ENCODE measurements around the gene PTDSS2.
A peak's percentile ranks its signal among the peaks of the same experiment; 100 is the strongest.

The PTDSS2 gene

GRCh38 chr11:497565-498296, 47.7 kb downstream of the PTDSS2 start:
- in situ Hi-C loops (cut with MboI; ENCODE audit: low sequenced_read_pairs), result no loop called here
- no peak overlapping the region for H3K4me3 ChIP-seq
- peaks cover 77% of the 10 kb centered on the region for H3K36me3 ChIP-seq (replicated peaks)
- no peaks in the 10 kb centered on the region for H3K9me3 ChIP-seq
- H3K4me1 ChIP-seq, result no peaks in the 10 kb centered on the region
- no peaks in the 10 kb centered on the region for H3K27me3 ChIP-seq (ENCODE audit: low read depth)
- DNase-seq (ENCODE audit: low spot score in 2 of 2), result no peak

- peaks cover 74% of the 10 kb centered on the region for H3K36me3 ChIP-seq (replicated peaks)
Measured at GRCh38 chr11:498297-499181, 48.5 kb downstream of the PTDSS2 start.

GRCh38 chr11:499201-500076, 49.4 kb downstream of the PTDSS2 start:
- Histone ChIP-seq H3K4me1 (no peaks in the 10 kb centered on the region), H3K9me3 (no peaks in the 10 kb centered on the region), H3K4me3 (no peak overlapping the region), H3K36me3 (replicated peaks) (peaks cover 68% of the 10 kb centered on the region), H3K27me3 (ENCODE audit: low read depth) (no peaks in the 10 kb centered on the region)
- no peak for DNase-seq (ENCODE audit: low spot score in 2 of 2)
- in situ Hi-C loops (cut with MboI; ENCODE audit: low sequenced_read_pairs), result no loop called here

More at GRCh38 chr11:498297-499181, 48.5 kb downstream of the PTDSS2 start:
- in situ Hi-C loops (cut with MboI; ENCODE audit: low sequenced_read_pairs), result no loop called here
- Histone ChIP-seq H3K4me1 (no peaks in the 10 kb centered on the region), H3K4me3 (no peak overlapping the region), H3K27me3 (ENCODE audit: low read depth) (no peaks in the 10 kb centered on the region), H3K9me3 (no peaks in the 10 kb centered on the region)
- DNase-seq (ENCODE audit: low spot score in 2 of 2), result no peak

- peaks cover 54% of the 10 kb centered on the region for H3K36me3 ChIP-seq (replicated peaks)
- no peaks in the 10 kb centered on the region; the same call in 1 of the 2 replicates for H3K4me1 ChIP-seq
- no peaks in the 10 kb centered on the region for H3K9me3 ChIP-seq
- DNase-seq (ENCODE audit: low spot score in 2 of 2), result no peak
- in situ Hi-C loops (cut with MboI; ENCODE audit: low sequenced_read_pairs), result no loop called here
- H3K4me3 ChIP-seq, result no peak overlapping the region
- H3K27me3 ChIP-seq (ENCODE audit: low read depth), result no peaks in the 10 kb centered on the region
Measured at GRCh38 chr11:501001-501682, 51.1 kb downstream of the PTDSS2 start.

GRCh38 chr11:501683-502287, 51.7 kb downstream of the PTDSS2 start:
- Histone ChIP-seq H3K9me3 (no peaks in the 10 kb centered on the region), H3K27me3 (ENCODE audit: low read depth) (no peaks in the 10 kb centered on the region), H3K4me1 (no peaks in the 10 kb centered on the region; the same call in 1 of the 2 replicates), H3K4me3 (no peak overlapping the region), H3K36me3 (replicated peaks) (peaks cover 48% of the 10 kb centered on the region)
- no peak for DNase-seq (ENCODE audit: low spot score in 2 of 2)
- in situ Hi-C loops (cut with MboI; ENCODE audit: low sequenced_read_pairs), result no loop called here

- H3K4me1 ChIP-seq, result no peaks in the 10 kb centered on the region; the same call in 1 of the 2 replicates
- H3K36me3 ChIP-seq (replicated peaks), result peaks cover 46% of the 10 kb centered on the region
- no peaks in the 10 kb centered on the region for H3K27me3 ChIP-seq (ENCODE audit: low read depth)
- in situ Hi-C loops (cut with MboI; ENCODE audit: low sequenced_read_pairs), result no loop called here
- no peak for DNase-seq (ENCODE audit: low spot score in 2 of 2)
- no peak overlapping the region for H3K4me3 ChIP-seq
- H3K9me3 ChIP-seq, result no peaks in the 10 kb centered on the region
Measured at GRCh38 chr11:502288-503178, 52.5 kb downstream of the PTDSS2 start.

GRCh38 chr11:503179-503981, 53.3 kb downstream of the PTDSS2 start:
- peaks cover 40% of the 10 kb centered on the region for H3K36me3 ChIP-seq (replicated peaks)
- DNase-seq (ENCODE audit: low spot score in 2 of 2), result no peak
- no peaks in the 10 kb centered on the region for H3K27me3 ChIP-seq (ENCODE audit: low read depth)
- in situ Hi-C loops (cut with MboI; ENCODE audit: low sequenced_read_pairs), result no loop called here
- H3K9me3 ChIP-seq, result no peaks in the 10 kb centered on the region
- no peaks in the 10 kb centered on the region; the same call in 1 of the 2 replicates for H3K4me1 ChIP-seq
- H3K4me3 ChIP-seq, result no peak overlapping the region

GRCh38 chr11:504053-504993, 54.2 kb downstream of the PTDSS2 start:
- peaks cover 36% of the 10 kb centered on the region for H3K36me3 ChIP-seq (replicated peaks)
- H3K4me1 ChIP-seq, result no peaks in the 10 kb centered on the region; the same call in 1 of the 2 replicates
- no peak overlapping the region for H3K4me3 ChIP-seq
- H3K9me3 ChIP-seq, result no peaks in the 10 kb centered on the region
- in situ Hi-C loops (cut with MboI; ENCODE audit: low sequenced_read_pairs), result no loop called here
- H3K27me3 ChIP-seq (ENCODE audit: low read depth), result no peaks in the 10 kb centered on the region
- DNase-seq (ENCODE audit: low spot score in 2 of 2), result no peak

- in situ Hi-C loops (cut with MboI; ENCODE audit: low sequenced_read_pairs), result no loop called here
- DNase-seq (ENCODE audit: low spot score in 2 of 2), result no peak
- H3K4me3 ChIP-seq, result no peak overlapping the region
- no peaks in the 10 kb centered on the region for H3K9me3 ChIP-seq
- no peaks in the 10 kb centered on the region for H3K27me3 ChIP-seq (ENCODE audit: low read depth)
- H3K36me3 ChIP-seq (replicated peaks), result peaks cover 30% of the 10 kb centered on the region
- H3K4me1 ChIP-seq, result no peaks in the 10 kb centered on the region; the same call in 1 of the 2 replicates
Measured at GRCh38 chr11:504994-505344, 54.9 kb downstream of the PTDSS2 start.

GRCh38 chr11:506238-506994, 56.3 kb downstream of the PTDSS2 start:
- DNase-seq (ENCODE audit: low spot score in 2 of 2), result peak; percentile 92 to 98
- Histone ChIP-seq H3K4me1 (no peaks in the 10 kb centered on the region; the same call in 1 of the 2 replicates), H3K27me3 (ENCODE audit: low read depth) (no peaks in the 10 kb centered on the region), H3K9me3 (no peaks in the 10 kb centered on the region), H3K36me3 (replicated peaks) (peaks cover 15% of the 10 kb centered on the region), H3K4me3 (peak overlapping the region; percentile 82)
- in situ Hi-C loops (cut with MboI; ENCODE audit: low sequenced_read_pairs), result no loop called here
